MM.1S (cell line): ENCODE data around the gene SUFU.

Source experiments
- EZH2 ChIP-seq: fragments of 300-600 bp; sonication (generic); optimal IDR thresholded peaks from 2 replicates; pipeline ENCODE3; 2017; ENCODE audit warnings: low read depth, mild to moderate bottlenecking, antibody characterized with exemption, low read length, mixed read lengths
- EZH2phosphoT487 ChIP-seq: fragments of 300-600 bp; sonication (generic); IDR thresholded peaks from 2 replicates; pipeline ENCODE4 v1.6.1; 2018; ENCODE audit warnings: antibody characterized with exemption, low read length
- TF ChIP-seq, protein P1 (sequence below): fragments of 300-600 bp; sonication (generic); IDR thresholded peaks from 2 replicates; pipeline ENCODE4 v1.5.1; 2016; ENCODE audit warnings: antibody characterized with exemption, low read length, mixed read lengths

DNA sequence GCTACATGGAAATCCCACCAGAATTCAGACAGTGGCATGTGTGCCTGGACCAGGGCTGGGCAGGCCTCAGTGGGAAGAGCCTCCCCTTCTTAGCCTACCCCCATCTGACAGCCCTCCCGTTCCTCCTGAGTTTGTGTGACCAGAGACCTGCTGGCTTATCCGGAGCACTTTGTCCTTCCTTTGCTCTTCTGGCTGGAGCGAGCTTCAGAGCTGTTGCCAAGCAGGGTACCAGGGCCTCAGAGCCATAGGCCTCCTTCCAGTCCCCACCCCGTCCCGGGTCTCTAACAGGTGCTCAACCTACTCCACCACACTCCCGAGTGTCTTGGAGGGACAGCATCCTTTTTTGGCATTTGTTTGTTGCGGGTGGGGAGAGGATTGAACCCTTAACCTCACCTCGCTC lies 114.0 kb downstream of the SUFU start:
- TF ChIP-seq EZH2 (no peak), EZH2phosphoT487 (no peak)
- TF ChIP-seq, protein P1, sequence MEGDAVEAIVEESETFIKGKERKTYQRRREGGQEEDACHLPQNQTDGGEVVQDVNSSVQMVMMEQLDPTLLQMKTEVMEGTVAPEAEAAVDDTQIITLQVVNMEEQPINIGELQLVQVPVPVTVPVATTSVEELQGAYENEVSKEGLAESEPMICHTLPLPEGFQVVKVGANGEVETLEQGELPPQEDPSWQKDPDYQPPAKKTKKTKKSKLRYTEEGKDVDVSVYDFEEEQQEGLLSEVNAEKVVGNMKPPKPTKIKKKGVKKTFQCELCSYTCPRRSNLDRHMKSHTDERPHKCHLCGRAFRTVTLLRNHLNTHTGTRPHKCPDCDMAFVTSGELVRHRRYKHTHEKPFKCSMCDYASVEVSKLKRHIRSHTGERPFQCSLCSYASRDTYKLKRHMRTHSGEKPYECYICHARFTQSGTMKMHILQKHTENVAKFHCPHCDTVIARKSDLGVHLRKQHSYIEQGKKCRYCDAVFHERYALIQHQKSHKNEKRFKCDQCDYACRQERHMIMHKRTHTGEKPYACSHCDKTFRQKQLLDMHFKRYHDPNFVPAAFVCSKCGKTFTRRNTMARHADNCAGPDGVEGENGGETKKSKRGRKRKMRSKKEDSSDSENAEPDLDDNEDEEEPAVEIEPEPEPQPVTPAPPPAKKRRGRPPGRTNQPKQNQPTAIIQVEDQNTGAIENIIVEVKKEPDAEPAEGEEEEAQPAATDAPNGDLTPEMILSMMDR, result no peak
